Keratinocyte (primary cell): Measurements from ENCODE around the gene FNIP2. TPM values are rescaled to one million over a fixed set of nuclear protein-coding genes. Genes with fewer than 3 reads are reported as not detected.
A peak's percentile ranks its signal among the peaks of the same experiment; 100 is the strongest.
"Not testable (repeated sequence)": the region's sequence is repeated elsewhere in the genome, so short reads cannot be mapped to it uniquely, and the experiment has no call there.

Experiments
- DNase-seq: peaks from one replicate; pipeline ENCODE4 v3.0.0-alpha.2; 2011; ENCODE audit warnings: low read depth, missing footprints, low spot score
- FAIRE-seq: peaks from 2 replicates; lab custom pipeline; 2011; peaks lifted over from hg19 to GRCh38; lab: Jason Lieb, UNC
- H2AFZ ChIP-seq: 2 replicates; pipeline ENCODE4 v1.6.0; 2012; ENCODE audit warnings: low read length, control low read depth, inconsistent platforms; ENCODE audit not compliant: control insufficient read depth
- H3K27ac ChIP-seq: 2 replicates; pipeline ENCODE4 v1.5.1; 2011; ENCODE audit warnings: low read length; ENCODE audit not compliant: control insufficient read depth, insufficient read depth
- H3K27me3 ChIP-seq: 3 replicates; pipeline ENCODE4 v1.6.0; 2011; ENCODE audit warnings: low read length; ENCODE audit not compliant: control insufficient read depth, insufficient read depth; ENCODE audit errors: extremely low read depth
- H3K36me3 ChIP-seq, 2 experiments: 2 replicates in 1 of 2; 3 replicates in 1 of 2; pipeline ENCODE4 v1.5.1; 2011; ENCODE audit warnings: low read length in 2 of 2, mild to moderate bottlenecking in 1 of 2; ENCODE audit not compliant: control insufficient read depth in 2 of 2, insufficient read depth in 2 of 2; ENCODE audit errors: extremely low read depth in 1 of 2
- H3K4me1 ChIP-seq: 3 replicates; pipeline ENCODE4 v1.5.1; 2011; ENCODE audit warnings: low read length; ENCODE audit not compliant: control insufficient read depth, insufficient read depth; ENCODE audit errors: extremely low read depth
- H3K4me2 ChIP-seq: 3 replicates; pipeline ENCODE4 v1.6.0; 2011; ENCODE audit warnings: low read depth, low read length; ENCODE audit not compliant: control insufficient read depth, insufficient read depth; ENCODE audit errors: extremely low read depth
- H3K4me3 ChIP-seq, 3 experiments: fragments of 200-600 bp in 1 of 3; sonication (generic) in 1 of 3; 2 replicates in 2 of 3; 3 replicates in 1 of 3; pipeline ENCODE4 v1.5.1; 2011 to 2016; ENCODE audit warnings: low read length in 3 of 3, mild to moderate bottlenecking in 3 of 3, control low read depth in 2 of 3, inconsistent platforms in 1 of 3, low read depth in 1 of 3, mixed read lengths in 1 of 3, mixed run types in 1 of 3, moderate library complexity in 1 of 3; ENCODE audit not compliant: control insufficient read depth in 2 of 3, insufficient read depth in 2 of 3; ENCODE audit errors: extremely low read depth in 1 of 3
- H3K79me2 ChIP-seq: 2 replicates; pipeline ENCODE4 v1.6.0; 2012; ENCODE audit warnings: low read length; ENCODE audit not compliant: control insufficient read depth, insufficient read depth
- H3K9ac ChIP-seq: 3 replicates; pipeline ENCODE4 v1.6.0; 2011; ENCODE audit warnings: low read length; ENCODE audit not compliant: control insufficient read depth, insufficient read depth; ENCODE audit errors: extremely low read depth
- H3K9me1 ChIP-seq: 3 replicates; pipeline ENCODE4 v1.6.0; 2011; ENCODE audit warnings: low read length; ENCODE audit not compliant: control insufficient read depth, insufficient read depth; ENCODE audit errors: extremely low read depth
- H3K9me3 ChIP-seq: 2 replicates; pipeline ENCODE4 v1.5.1; 2012; ENCODE audit warnings: low read depth, low read length; ENCODE audit not compliant: control insufficient read depth
- H4K20me1 ChIP-seq: 3 replicates; pipeline ENCODE4 v1.6.0; 2011; ENCODE audit warnings: low read length; ENCODE audit not compliant: control insufficient read depth, insufficient read depth; ENCODE audit errors: extremely low read depth
- CTCF ChIP-seq, 3 experiments: IDR thresholded peaks in 1 of 3; conservative IDR thresholded peaks in 1 of 3; optimal IDR thresholded peaks in 1 of 3; 2 replicates in 2 of 3; 3 replicates in 1 of 3; pipeline versions ENCODE3 to v1.5.1; 2011; ENCODE audit warnings: low read length in 3 of 3, mild to moderate bottlenecking in 3 of 3, moderate library complexity in 2 of 3, control low read depth in 1 of 3, inconsistent platforms in 1 of 3; ENCODE audit not compliant: insufficient read depth in 2 of 3; ENCODE audit errors: extremely low read depth in 1 of 3
- EZH2 ChIP-seq: IDR thresholded peaks from one replicate; pipeline ENCODE4 v1.6.1; 2012; ENCODE audit warnings: inconsistent platforms, mild to moderate bottlenecking, low read length, moderate library complexity
- dilution Hi-C: fragments of 300-500 bp; cut with MboI; formaldehyde crosslinking; loops from one replicate; pipeline ENCODE4 v1.7.0; 2020; ENCODE audit warnings: low sequenced_read_pairs; ENCODE audit not compliant: extremely low pct_ligation_motif_present
- polyA plus RNA-seq, 5 experiments: library from polyadenylated mRNA; depleted of rRNA in 3 of 5; stranded (reverse) in 3 of 5; stranded (forward) in 1 of 5; unstranded in 1 of 5; fragments of >200 nt; gene quantifications; 1 replicate in 1 of 5; 2 replicates in 3 of 5; 3 replicates in 1 of 5; pipeline versions ENCODE4 v1.2.1 to v1.2.3, GENCODE V29; 2011 to 2012; ENCODE audit warnings: missing spikeins in 2 of 5, low read depth in 1 of 5, low replicate concordance in 1 of 5

FNIP2 gene
- polyA plus RNA-seq, 1 donor (not counting 4 experiments of a cell fraction or from before 2014, with no cell fraction given): 6.2 TPM

DNA sequence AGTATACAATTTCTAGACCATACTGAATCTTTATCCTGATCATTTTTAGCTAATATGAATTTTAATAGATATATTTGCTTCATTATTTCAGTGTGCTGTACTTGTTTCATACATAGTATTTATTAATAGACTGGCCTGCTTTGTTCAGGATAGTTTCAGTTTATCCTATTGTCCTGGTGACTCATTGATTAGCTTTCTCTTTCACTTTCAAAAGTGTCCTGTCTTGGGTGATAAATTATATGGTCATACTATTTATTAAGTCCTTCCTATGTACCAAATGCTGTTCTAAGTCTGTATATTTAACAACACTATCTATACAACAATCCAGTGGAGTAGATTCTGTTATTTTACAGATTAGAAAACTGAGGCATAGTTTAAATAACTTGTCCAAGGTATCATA lies 180.3 kb downstream of the FNIP2 start:
- Histone ChIP-seq H3K4me2 (peak overlapping the region; percentile 54), H3K79me2 (no peaks in the 10 kb centered on the region), H3K27me3 (no peaks in the 10 kb centered on the region), H3K4me1 (no peaks in the 10 kb centered on the region), H3K9me3 (peaks cover 2% of the 10 kb centered on the region), H3K36me3 (no peaks in the 10 kb centered on the region), H4K20me1 (no peaks in the 10 kb centered on the region), H3K27ac (no peak overlapping the region), H3K9me1 (no peaks in the 10 kb centered on the region), H3K9ac (no peak overlapping the region), H2AFZ (peak overlapping the region; percentile 73), H3K4me3 (no peak overlapping the region)
- TF ChIP-seq EZH2 (no peak), CTCF (optimal IDR thresholded peaks at IDR 0.05 in 1 of 3, IDR thresholded peaks at IDR 0.05 in 1 of 3, conservative IDR thresholded peaks at IDR 0.05 in 1 of 3; ENCODE audit: extremely low read depth in 1 of 3, insufficient read depth in 2 of 3, low read length in 3 of 3) (no peak)
- dilution Hi-C loops: no loop called here
- FAIRE-seq: no peak
- no peak for DNase-seq

DNA sequence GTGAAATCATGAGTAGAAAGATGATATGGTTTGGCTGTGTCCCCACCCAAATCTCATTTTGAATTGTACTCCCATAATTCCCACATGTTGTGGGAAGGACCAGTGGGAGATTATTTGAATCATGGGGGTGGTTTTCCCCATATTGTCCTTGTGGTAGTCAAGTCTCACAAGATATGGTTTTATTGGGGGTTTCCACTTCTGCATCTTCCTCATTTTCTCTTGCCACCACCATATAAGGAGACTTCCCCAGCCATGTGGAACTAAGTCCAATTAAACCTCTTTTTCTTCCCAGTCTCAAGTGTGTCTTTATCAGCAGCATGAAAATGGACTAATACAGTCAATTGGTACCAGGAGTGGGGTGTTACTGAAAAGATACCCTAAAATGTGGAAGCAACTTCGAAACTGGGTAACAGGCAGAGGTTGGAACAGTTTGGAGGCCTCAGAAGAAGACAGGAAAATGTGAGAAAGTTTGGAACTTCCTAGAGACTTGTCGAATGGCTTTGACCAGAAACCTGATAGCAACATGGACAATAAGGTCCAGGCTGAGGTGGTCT lies 183.5 kb downstream of the FNIP2 start:
- H4K20me1 ChIP-seq, DNase-seq, H3K27me3 ChIP-seq, H3K4me2 ChIP-seq, dilution Hi-C loops, H3K36me3 ChIP-seq, H3K4me3 ChIP-seq, FAIRE-seq, H3K9me3 ChIP-seq, H3K9me1 ChIP-seq, H2AFZ ChIP-seq, H3K9ac ChIP-seq, H3K4me1 ChIP-seq, H3K27ac ChIP-seq, H3K79me2 ChIP-seq: not testable (repeated sequence)

DNA sequence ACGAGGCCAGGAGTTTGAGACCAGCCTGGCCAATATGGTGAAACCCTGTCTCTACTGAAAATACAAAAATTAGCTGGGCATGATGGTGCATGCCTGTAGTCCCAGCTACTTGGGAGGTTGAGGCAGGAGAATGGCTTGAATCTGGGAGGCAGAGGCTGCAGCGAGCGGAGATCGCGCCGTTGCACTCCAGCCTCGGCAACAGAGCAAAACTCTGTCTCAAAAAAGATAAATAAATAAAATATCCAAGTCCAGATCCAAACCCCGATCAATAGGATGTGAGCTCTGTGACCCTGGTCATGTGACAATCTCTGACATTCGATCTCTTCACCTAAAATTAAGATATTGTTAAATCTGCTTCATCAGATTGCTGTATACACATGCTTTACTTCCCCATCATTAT lies 187.5 kb downstream of the FNIP2 start:
- H3K36me3 ChIP-seq, H3K4me1 ChIP-seq, H3K9me1 ChIP-seq, H4K20me1 ChIP-seq, dilution Hi-C loops, H3K9ac ChIP-seq, H3K79me2 ChIP-seq, H2AFZ ChIP-seq, H3K4me2 ChIP-seq, H3K27ac ChIP-seq, FAIRE-seq, DNase-seq, H3K4me3 ChIP-seq, H3K27me3 ChIP-seq, H3K9me3 ChIP-seq: not testable (repeated sequence)

GRCh38 chr4:158956918-158957317 lies 188.1 kb downstream of the FNIP2 start:
- H3K9me1 ChIP-seq, H3K4me3 ChIP-seq, dilution Hi-C loops, DNase-seq, H3K9me3 ChIP-seq, H3K9ac ChIP-seq, H3K27ac ChIP-seq, H3K79me2 ChIP-seq, H3K36me3 ChIP-seq, FAIRE-seq, H2AFZ ChIP-seq, H4K20me1 ChIP-seq, H3K27me3 ChIP-seq, H3K4me2 ChIP-seq, H3K4me1 ChIP-seq: not testable (repeated sequence)
